Activated B cell treated with CpG ODN at 0.5 μM for 24 hours (primary cell): ENCODE measurements around the gene SRGAP2C. TPM values are rescaled to one million over a fixed set of nuclear protein-coding genes. Genes with fewer than 3 reads are reported as not detected.
A peak's percentile ranks its signal among the peaks of the same experiment; 100 is the strongest.
"Not testable (repeated sequence)": the region's sequence is repeated elsewhere in the genome, so short reads cannot be mapped to it uniquely, and the experiment has no call there.

Source experiments
- ATAC-seq: fragments of 200-7000 bp; cut with Tn5 transposase; one replicate; pipeline ENCODE4 v1.10.0; 2021; ENCODE audit warnings: low read depth, mild to moderate bottlenecking, moderate library complexity
- CTCF ChIA-PET: fragments of 350-600 bp; sonication (Branson Sonifier 250); formaldehyde crosslinking; loops from one replicate; lab custom pipeline; 2021; ENCODE audit warnings: antibody characterized with exemption; lab: Charles Lee
- POLR2A ChIA-PET: fragments of 350-600 bp; sonication (Branson Sonifier 250); formaldehyde crosslinking; loops from one replicate; lab custom pipeline; 2021; ENCODE audit warnings: antibody characterized with exemption; lab: Charles Lee
- DNase-seq: peaks from one replicate; pipeline ENCODE4 v3.0.0; 2022
- H3K27ac Mint-ChIP-seq: one replicate; pipeline ENCODE4 v1.8.0; 2020; ENCODE audit warnings: mixed read lengths
- H3K27me3 Mint-ChIP-seq: one replicate; pipeline ENCODE4 v1.8.0; 2021; ENCODE audit warnings: mixed read lengths
- H3K36me3 Mint-ChIP-seq: one replicate; pipeline ENCODE4 v1.8.0; 2021; ENCODE audit warnings: low read depth, mixed read lengths
- H3K4me1 Mint-ChIP-seq: one replicate; pipeline ENCODE4 v1.8.0; 2021; ENCODE audit warnings: mixed read lengths
- H3K4me3 Mint-ChIP-seq: one replicate; pipeline ENCODE4 v1.8.0; 2020; ENCODE audit warnings: mild to moderate bottlenecking, mixed read lengths
- H3K9me3 Mint-ChIP-seq: one replicate; pipeline ENCODE4 v1.8.0; 2020; ENCODE audit warnings: mixed read lengths
- intact Hi-C: fragments of 100-400 bp; cut with micrococcal nuclease; formaldehyde crosslinking; loops from one replicate; pipeline ENCODE4 v1.15.1; 2024
- total RNA-seq: library from RNA; stranded (reverse); gene quantifications from 2 replicates; pipeline ENCODE4 v1.2.3, GENCODE V29; 2022

SRGAP2C gene
- total RNA-seq, 1 donor from 2014 or later = 23.8 TPM

GRCh38 chr1:121385162-121385561 lies 200.4 kb downstream of the SRGAP2C start:
- H3K27ac Mint-ChIP-seq, ATAC-seq, intact Hi-C loops, H3K4me3 Mint-ChIP-seq, POLR2A ChIA-PET, H3K27me3 Mint-ChIP-seq, H3K9me3 Mint-ChIP-seq, DNase-seq, CTCF ChIA-PET, H3K4me1 Mint-ChIP-seq, H3K36me3 Mint-ChIP-seq: not testable (repeated sequence)

DNA sequence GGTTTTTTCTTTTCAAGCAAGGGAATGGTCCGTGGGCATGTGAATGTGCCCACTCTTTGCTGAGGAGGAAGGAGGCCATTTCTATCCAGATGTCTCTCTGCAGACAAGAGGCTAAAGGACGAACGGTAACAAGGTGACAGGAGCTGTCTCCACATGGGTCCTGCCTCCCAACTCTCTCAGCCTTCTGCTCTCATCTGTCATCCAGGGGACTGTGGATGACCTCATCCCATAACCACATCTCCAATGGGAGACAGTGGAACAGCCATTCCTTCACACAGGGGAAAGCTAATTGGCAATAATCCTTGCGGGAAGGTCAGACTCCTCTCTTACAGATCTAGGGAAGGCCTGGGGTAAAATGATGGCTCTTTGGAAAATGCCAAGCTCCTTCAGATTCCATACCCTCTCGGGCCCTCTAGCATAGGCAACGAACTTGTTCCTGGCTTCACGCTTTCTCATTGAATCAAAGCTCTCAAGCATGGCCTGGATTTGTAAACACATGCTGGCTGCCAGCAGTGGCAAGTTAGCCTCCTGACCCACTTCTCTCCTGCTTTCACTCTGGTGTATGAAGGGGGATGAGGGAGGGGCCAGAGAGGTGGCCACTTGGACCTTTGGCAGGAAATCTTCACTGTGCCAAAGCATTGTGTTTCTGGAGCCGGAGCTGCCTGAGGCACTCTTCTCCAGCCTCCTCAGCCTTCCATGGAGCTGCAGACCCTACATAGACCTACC lies 201.0 kb downstream of the SRGAP2C start:
- ATAC-seq, H3K36me3 Mint-ChIP-seq, CTCF ChIA-PET, H3K27ac Mint-ChIP-seq, H3K4me1 Mint-ChIP-seq, DNase-seq, H3K9me3 Mint-ChIP-seq, H3K27me3 Mint-ChIP-seq, H3K4me3 Mint-ChIP-seq, intact Hi-C loops, POLR2A ChIA-PET: not testable (repeated sequence)

- H3K27me3 Mint-ChIP-seq, POLR2A ChIA-PET, H3K4me1 Mint-ChIP-seq, intact Hi-C loops, H3K27ac Mint-ChIP-seq, ATAC-seq, H3K36me3 Mint-ChIP-seq, H3K9me3 Mint-ChIP-seq, CTCF ChIA-PET, DNase-seq, H3K4me3 Mint-ChIP-seq: not testable (repeated sequence)
Observed at GRCh38 chr1:121386319-121386948, 201.7 kb downstream of the SRGAP2C start.

- H3K4me3 Mint-ChIP-seq, H3K36me3 Mint-ChIP-seq, DNase-seq, H3K4me1 Mint-ChIP-seq, POLR2A ChIA-PET, ATAC-seq, CTCF ChIA-PET, H3K27ac Mint-ChIP-seq, intact Hi-C loops, H3K9me3 Mint-ChIP-seq, H3K27me3 Mint-ChIP-seq: not testable (repeated sequence)
Observed at GRCh38 chr1:121389895-121390560, 205.3 kb downstream of the SRGAP2C start.

- CTCF ChIA-PET, H3K27me3 Mint-ChIP-seq, H3K27ac Mint-ChIP-seq, H3K9me3 Mint-ChIP-seq, ATAC-seq, intact Hi-C loops, DNase-seq, H3K4me3 Mint-ChIP-seq, POLR2A ChIA-PET, H3K4me1 Mint-ChIP-seq, H3K36me3 Mint-ChIP-seq: not testable (repeated sequence)
Observed at GRCh38 chr1:121392130-121392529, 207.4 kb downstream of the SRGAP2C start.

DNA sequence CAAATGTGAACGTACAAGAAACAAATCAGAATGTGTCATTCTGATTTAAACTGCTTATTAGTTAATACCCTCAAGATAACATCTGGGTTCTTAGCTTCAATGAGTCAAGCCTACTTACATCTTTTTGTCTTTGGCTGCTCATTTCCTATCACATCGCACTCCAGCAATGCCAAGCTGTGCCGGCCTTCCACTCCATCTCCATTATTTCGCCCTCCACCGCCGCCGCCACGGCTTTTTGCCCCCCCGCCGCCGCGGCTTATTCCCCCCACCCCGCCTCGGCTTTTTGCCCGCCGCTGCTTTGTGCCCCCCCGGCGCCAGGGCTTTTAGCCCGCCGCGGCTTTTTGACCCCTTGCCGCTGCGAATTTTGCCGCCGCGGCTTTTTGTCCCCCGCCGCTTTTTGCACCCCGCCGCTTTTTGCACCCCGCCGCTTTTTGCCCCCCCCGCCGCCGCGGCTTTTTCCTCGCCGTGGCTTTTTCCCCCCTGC lies 211.0 kb downstream of the SRGAP2C start:
- intact Hi-C loops, ATAC-seq: not testable (repeated sequence)

GRCh38 chr1:121396335-121397081 lies 211.7 kb downstream of the SRGAP2C start:
- H3K27me3 Mint-ChIP-seq, CTCF ChIA-PET, POLR2A ChIA-PET, H3K27ac Mint-ChIP-seq, intact Hi-C loops, ATAC-seq, H3K4me1 Mint-ChIP-seq, H3K36me3 Mint-ChIP-seq: not testable (repeated sequence)
- Mint-ChIP-seq H3K4me3 (peak overlapping the region; percentile 86), H3K9me3 (peaks cover 14% of the 10 kb centered on the region)
- peak; percentile 34 for DNase-seq

More for the DNA sequence above, 211.0 kb downstream of the SRGAP2C start:
- H3K36me3 Mint-ChIP-seq, H3K4me1 Mint-ChIP-seq, CTCF ChIA-PET, DNase-seq, POLR2A ChIA-PET, H3K27ac Mint-ChIP-seq, H3K27me3 Mint-ChIP-seq, H3K9me3 Mint-ChIP-seq: not testable (repeated sequence)
- peak overlapping the region; percentile 78 for H3K4me3 Mint-ChIP-seq

- H3K36me3 Mint-ChIP-seq, H3K27ac Mint-ChIP-seq, DNase-seq, POLR2A ChIA-PET, intact Hi-C loops, CTCF ChIA-PET, H3K27me3 Mint-ChIP-seq, H3K4me1 Mint-ChIP-seq, ATAC-seq: not testable (repeated sequence)
- Mint-ChIP-seq H3K4me3 (peak overlapping the region; percentile 86), H3K9me3 (peaks cover 14% of the 10 kb centered on the region)
Observed at GRCh38 chr1:121397101-121397500, 212.3 kb downstream of the SRGAP2C start.

- H3K4me3 Mint-ChIP-seq, DNase-seq, CTCF ChIA-PET, H3K4me1 Mint-ChIP-seq, POLR2A ChIA-PET, H3K27me3 Mint-ChIP-seq, ATAC-seq, intact Hi-C loops, H3K36me3 Mint-ChIP-seq, H3K27ac Mint-ChIP-seq: not testable (repeated sequence)
- H3K9me3 Mint-ChIP-seq = peaks cover 14% of the 10 kb centered on the region
Observed at GRCh38 chr1:121399193-121399592, 214.4 kb downstream of the SRGAP2C start.

DNA sequence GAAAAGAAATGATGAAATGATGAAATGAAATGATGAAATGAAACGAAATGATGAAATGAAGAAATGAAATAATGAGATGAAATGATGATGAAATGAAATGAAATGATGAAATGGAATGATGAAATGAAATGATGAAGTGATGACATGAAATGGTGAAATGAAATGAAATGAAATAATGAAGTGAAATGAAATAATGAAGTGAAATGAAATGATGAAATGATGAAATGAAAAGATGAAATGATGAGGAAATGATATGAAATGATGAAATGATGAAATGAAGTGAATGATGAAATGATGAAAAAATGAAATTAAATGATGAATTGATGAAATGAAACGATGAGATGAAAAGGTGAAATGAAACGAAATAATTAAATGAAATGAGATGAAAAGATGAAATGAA lies 215.3 kb downstream of the SRGAP2C start:
- Mint-ChIP-seq H3K9me3 (peaks cover 14% of the 10 kb centered on the region), H3K27ac (peak overlapping the region; percentile 26)
- H3K27me3 Mint-ChIP-seq, DNase-seq, H3K4me1 Mint-ChIP-seq, H3K36me3 Mint-ChIP-seq, CTCF ChIA-PET, POLR2A ChIA-PET, ATAC-seq, H3K4me3 Mint-ChIP-seq: not testable (repeated sequence)
- intact Hi-C loops = loop anchor here (10.0 kb wide), 1 partner anchor 55 kb away; no protein-coding TSS in a partner anchor

DNA sequence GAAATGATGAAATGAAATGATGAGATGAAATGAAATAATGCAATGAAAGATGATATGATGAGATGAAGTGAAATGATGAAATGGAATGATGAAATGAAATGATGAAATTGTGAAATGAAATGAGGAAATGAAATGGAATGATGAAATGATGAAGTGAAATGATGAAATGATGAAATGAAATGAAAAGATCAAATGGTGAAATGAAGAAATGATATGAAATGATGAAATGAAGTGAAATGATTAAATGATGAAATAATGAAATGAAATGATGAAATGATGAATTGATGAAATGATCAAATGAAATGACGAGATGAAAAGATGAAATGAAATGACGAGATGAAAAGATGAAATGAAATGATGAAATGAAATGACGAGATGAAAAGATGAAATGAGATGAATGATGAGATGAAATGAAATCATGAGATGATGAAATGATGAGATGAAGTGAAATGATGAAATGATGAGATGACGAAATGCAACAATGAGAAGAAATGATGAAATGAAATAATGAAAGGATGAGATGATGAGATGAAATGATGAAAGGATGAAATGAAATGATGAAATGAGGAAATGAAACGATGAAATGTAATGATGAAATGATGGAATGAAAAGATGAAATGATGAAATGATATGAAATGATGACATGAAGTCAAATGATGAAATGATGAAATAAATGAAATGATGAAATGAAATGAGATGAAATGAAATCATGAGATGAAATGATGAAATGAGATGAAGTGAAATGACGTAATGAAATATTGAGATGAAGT lies 216.0 kb downstream of the SRGAP2C start:
- H3K27me3 Mint-ChIP-seq, H3K4me1 Mint-ChIP-seq, H3K36me3 Mint-ChIP-seq, ATAC-seq, DNase-seq, POLR2A ChIA-PET, CTCF ChIA-PET: not testable (repeated sequence)
- H3K27ac Mint-ChIP-seq = peak overlapping the region; percentile 26
- peak overlapping the region; percentile 47 for H3K4me3 Mint-ChIP-seq
- H3K9me3 Mint-ChIP-seq = peaks cover 14% of the 10 kb centered on the region
- intact Hi-C loops = loop anchor here (10.0 kb wide), 1 partner anchor 54 kb away; no protein-coding TSS in a partner anchor
